HFFc6 (cell line): ENCODE data around the gene PHACTR3. TPM values are rescaled to one million over a fixed set of nuclear protein-coding genes. Genes with fewer than 3 reads are reported as not detected.
"Not testable (repeated sequence)": the region's sequence is repeated elsewhere in the genome, so short reads cannot be mapped to it uniquely, and the experiment has no call there.

Experiments
- DNase-seq: peaks from one replicate; pipeline ENCODE4 v3.0.0-alpha.2; 2018
- H3K27ac Mint-ChIP-seq: 2 replicates; pipeline ENCODE4 v1.8.0; 2020; ENCODE audit warnings: mild to moderate bottlenecking, mixed read lengths
- H3K27me3 Mint-ChIP-seq: 2 replicates; pipeline ENCODE4 v1.8.0; 2021; ENCODE audit warnings: mild to moderate bottlenecking, moderate library complexity, mixed read lengths; ENCODE audit not compliant: insufficient read depth
- H3K36me3 Mint-ChIP-seq: 2 replicates; pipeline ENCODE4 v1.8.0; 2021; ENCODE audit warnings: low read depth, mixed read lengths
- H3K4me1 Mint-ChIP-seq: 2 replicates; pipeline ENCODE4 v1.8.0; 2020; ENCODE audit warnings: low read depth, mixed read lengths
- H3K4me3 Mint-ChIP-seq: 2 replicates; pipeline ENCODE4 v1.8.0; 2020; ENCODE audit warnings: mild to moderate bottlenecking, moderate library complexity, mixed read lengths
- H3K9me3 Mint-ChIP-seq: 2 replicates; pipeline ENCODE4 v1.8.0; 2020; ENCODE audit warnings: mild to moderate bottlenecking, mixed read lengths
- long read RNA-seq: library from polyadenylated mRNA; unstranded; transcript quantifications from one replicate; pipeline ENCODE4 v2.0.0, GENCODE V29; 2019
- total RNA-seq, 6 experiments: library from RNA; stranded (reverse); fragmentation: NEBNext Ultra II Directional; extraction: Animal tissue kit (Norgen Biotek cat#: 25700); gene quantifications; 2 replicates in 1 of 6; 3 replicates in 5 of 6; pipeline ENCODE4 v1.2.3, GENCODE V29; 2021
- TF ChIP-seq, protein P1 (sequence below): fragments of 200-600 bp; sonication (generic); IDR thresholded peaks from 2 replicates; pipeline ENCODE4 v1.5.0; 2021; ENCODE audit warnings: antibody characterized with exemption, mild to moderate bottlenecking

PHACTR3 gene
- total RNA-seq, result not detected
- long read RNA-seq, result 0 reads

DNA sequence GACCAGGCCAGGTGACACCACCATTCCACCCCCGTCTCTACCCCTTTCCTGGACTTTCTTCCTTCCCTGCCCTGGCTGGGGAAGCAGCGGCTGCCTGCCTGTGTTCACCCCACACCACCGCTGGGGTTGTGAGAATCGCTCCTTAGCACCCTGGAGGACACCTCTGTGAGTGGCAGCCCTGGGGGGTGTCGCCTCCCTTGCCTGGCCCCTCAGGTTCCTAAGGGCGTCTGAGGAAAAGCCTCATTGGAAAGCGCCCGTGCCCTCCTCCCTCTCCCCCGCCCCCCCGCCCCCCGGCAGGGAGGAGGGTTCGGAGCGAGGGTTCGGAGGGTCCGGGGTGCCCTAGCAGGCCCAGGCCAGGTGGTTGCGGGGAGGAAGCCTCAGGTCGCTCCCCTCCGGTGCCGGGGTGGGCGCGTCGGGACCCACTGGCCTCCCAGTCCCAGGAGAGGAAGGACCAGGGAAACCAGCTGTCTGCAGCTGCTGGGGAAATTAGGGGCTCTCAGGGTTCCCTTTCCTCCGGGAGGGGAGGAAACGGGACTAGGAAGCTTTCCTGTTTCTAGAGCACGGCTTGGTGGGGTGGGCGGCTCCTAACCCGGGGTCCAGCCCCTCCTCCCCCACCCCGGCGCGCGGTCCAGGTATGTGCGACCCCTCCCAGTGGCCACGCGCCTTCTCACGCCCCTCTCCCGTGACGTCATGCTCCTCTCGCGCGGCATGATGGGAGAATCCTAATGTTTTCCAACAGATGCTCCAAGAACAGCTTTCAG is at the start of gene PHACTR3:
Gene PHACTR3 (plus strand): TSS at position 760 of the 761 bp plus-strand sequence. CDS start 475 bp downstream, outside the sequence.
- TF ChIP-seq, protein P1, sequence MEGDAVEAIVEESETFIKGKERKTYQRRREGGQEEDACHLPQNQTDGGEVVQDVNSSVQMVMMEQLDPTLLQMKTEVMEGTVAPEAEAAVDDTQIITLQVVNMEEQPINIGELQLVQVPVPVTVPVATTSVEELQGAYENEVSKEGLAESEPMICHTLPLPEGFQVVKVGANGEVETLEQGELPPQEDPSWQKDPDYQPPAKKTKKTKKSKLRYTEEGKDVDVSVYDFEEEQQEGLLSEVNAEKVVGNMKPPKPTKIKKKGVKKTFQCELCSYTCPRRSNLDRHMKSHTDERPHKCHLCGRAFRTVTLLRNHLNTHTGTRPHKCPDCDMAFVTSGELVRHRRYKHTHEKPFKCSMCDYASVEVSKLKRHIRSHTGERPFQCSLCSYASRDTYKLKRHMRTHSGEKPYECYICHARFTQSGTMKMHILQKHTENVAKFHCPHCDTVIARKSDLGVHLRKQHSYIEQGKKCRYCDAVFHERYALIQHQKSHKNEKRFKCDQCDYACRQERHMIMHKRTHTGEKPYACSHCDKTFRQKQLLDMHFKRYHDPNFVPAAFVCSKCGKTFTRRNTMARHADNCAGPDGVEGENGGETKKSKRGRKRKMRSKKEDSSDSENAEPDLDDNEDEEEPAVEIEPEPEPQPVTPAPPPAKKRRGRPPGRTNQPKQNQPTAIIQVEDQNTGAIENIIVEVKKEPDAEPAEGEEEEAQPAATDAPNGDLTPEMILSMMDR, result no peak
- H3K4me3 Mint-ChIP-seq, result no peak within 1 kb of the TSS
- H3K9me3 Mint-ChIP-seq, result no peaks in the 10 kb centered on the region; the same call in 1 of the 2 replicates
- H3K4me1 Mint-ChIP-seq, result no peaks in the 10 kb centered on the region
- no peaks in the 10 kb centered on the region for H3K36me3 Mint-ChIP-seq
- H3K27ac Mint-ChIP-seq, result no peak within 1 kb of the TSS
- H3K27me3 Mint-ChIP-seq, result peaks cover 3% of the 10 kb centered on the region
- DNase-seq, result no peak

DNA sequence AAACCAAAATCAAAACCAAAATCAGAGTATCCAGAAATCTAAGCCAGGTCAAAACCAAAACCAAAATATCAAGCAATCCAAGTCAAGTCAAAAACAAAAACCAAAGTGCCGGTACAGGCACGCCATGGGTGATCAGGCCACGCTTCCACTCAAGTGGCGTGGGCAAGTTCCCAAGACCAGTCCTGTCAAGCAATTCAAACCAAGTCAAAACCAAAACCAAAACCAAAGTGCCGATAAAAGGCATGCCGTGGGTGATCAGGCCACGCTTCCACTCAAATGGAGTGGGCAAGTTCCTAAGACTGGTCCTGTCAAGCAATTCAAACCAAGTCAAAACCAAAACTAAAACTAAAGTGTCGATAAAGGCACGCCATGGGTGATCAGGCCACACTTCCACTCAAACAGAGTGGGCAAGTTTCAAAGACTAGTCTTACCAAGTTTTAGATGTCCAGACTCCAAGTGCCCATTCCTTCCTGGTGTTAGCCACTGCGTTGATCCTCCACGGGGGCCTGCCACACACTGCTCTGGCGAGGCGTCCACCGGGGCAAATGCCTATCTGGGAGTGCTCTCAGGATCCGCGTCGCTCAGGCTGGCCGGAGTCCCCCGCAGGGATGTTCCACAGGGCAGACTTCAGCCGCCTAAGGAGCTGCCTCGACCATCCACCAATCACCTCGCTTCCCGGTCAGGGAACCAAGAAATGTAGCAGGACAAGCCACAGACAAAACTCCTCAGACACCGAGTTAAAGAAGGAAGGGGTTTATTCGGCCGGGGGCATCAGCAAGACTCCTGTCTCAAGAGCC is 46.4 kb upstream of the PHACTR3 start:
- peak overlapping the region; percentile 75 for H3K4me3 Mint-ChIP-seq
- not testable (repeated sequence) for DNase-seq, H3K36me3 Mint-ChIP-seq, H3K27me3 Mint-ChIP-seq, H3K4me1 Mint-ChIP-seq, H3K27ac Mint-ChIP-seq
- H3K9me3 Mint-ChIP-seq, result peaks cover 17% of the 10 kb centered on the region; the same call in 1 of the 2 replicates

DNA sequence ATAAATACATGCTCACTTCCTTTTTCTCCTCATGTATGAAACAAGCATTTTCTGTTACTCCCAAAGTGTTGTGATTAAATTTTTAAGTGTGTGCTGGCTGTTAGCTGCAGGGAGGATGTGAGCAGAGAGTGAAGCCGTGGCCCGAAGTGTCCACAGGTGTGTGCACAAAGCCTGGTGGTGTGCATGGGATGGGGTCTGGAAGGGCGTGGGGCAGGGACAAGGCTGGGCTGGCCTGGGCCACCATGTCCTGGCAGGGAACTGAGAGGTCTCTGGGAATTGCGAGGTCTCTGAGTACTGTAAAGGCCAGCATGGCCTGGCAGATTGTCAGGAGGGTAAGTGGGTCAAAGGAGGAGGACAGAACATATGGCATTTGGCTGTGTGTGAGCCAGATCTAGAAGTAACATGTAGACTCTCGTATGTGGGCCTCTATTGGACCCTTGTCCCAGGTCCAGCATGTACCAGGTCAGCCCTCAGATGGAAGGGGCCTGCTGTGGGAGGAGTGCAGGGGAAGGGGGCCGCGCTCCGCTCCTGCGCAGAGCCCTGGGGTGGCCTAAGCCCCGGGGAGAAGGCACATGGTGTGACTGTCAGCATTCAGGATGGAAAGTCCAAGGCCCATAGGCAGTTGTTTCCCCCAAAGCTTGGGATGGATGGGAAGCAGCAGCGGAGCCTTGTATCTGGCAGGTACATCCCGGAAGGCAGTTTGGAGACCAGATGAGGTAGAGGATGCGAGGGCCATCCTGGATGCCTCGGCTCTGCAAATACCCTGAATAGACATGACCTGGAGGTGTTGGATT is 45.1 kb upstream of the PHACTR3 start:
- H3K27ac Mint-ChIP-seq, result no peak overlapping the region
- no peaks in the 10 kb centered on the region for H3K36me3 Mint-ChIP-seq
- H3K4me1 Mint-ChIP-seq, result no peaks in the 10 kb centered on the region
- no peak for DNase-seq
- H3K27me3 Mint-ChIP-seq, result peaks cover 10% of the 10 kb centered on the region
- peaks cover 17% of the 10 kb centered on the region; the same call in 1 of the 2 replicates for H3K9me3 Mint-ChIP-seq
- TF ChIP-seq, protein P1, result no peak
- H3K4me3 Mint-ChIP-seq, result no peak overlapping the region

DNA sequence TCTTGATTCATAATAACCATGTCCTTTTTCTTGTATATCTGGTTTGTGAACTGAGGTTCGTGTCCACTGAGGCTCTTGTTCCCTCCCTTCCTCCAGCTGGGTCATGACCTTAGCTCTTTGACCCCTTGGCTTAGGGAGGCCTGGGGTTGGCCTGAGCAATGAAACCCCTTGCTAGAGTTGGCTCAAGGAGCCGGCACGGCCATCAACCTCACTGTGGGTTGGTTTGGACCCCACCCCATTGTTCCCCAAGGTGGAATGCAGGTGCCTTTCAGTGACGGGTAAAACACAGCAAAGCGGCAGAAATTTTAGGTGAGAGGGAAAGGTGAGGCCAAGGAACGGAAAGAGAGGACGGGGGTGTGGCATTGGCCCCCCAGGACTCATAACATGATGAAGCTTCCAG is 44.5 kb upstream of the PHACTR3 start:
- H3K36me3 Mint-ChIP-seq, result no peaks in the 10 kb centered on the region
- TF ChIP-seq, protein P1, result no peak
- H3K4me3 Mint-ChIP-seq, result no peak overlapping the region
- peaks cover 17% of the 10 kb centered on the region; the same call in 1 of the 2 replicates for H3K9me3 Mint-ChIP-seq
- H3K27me3 Mint-ChIP-seq, result peaks cover 10% of the 10 kb centered on the region
- no peaks in the 10 kb centered on the region for H3K4me1 Mint-ChIP-seq
- H3K27ac Mint-ChIP-seq, result no peak overlapping the region
- DNase-seq, result no peak

DNA sequence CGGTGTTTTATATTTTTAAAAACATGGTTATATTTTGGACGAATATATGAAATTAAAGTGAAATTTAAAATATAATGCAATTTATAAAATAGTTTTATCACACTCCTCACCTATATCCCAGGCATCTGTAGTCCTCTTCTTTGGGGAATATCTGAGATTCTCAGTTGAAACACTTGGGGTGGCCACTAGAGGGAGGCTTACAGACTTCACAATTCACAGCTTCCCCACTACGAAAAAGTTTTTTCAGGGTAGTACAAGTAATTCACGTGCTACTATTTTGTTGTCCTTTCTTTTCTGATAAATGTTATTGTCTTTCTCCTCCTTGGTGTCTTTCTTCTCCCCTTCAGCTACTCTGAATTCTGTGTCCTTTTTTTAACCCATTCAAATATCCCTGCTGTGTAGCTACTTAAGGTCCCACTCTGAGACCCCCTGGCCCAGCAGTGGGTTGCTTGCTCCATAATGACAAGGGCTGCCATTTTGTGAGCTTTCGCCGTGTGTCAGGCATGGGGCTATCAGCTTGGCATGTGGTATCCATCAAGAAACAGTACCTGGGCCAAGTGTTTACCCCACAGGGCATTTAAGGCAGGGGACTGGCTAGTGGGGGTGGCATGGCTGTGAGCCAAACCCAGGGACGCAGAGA is 43.6 kb upstream of the PHACTR3 start:
- Mint-ChIP-seq H3K36me3 (no peaks in the 10 kb centered on the region), H3K4me1 (no peaks in the 10 kb centered on the region), H3K27ac (no peak overlapping the region), H3K4me3 (no peak overlapping the region), H3K9me3 (peaks cover 17% of the 10 kb centered on the region; the same call in 1 of the 2 replicates), H3K27me3 (peaks cover 10% of the 10 kb centered on the region)
- DNase-seq, result peak; percentile 13
- TF ChIP-seq, protein P1, result peak; percentile 74
